HepG2 (cell line): Measurements from ENCODE around the gene AUH. TPM values are rescaled to one million over a fixed set of nuclear protein-coding genes. Genes with fewer than 3 reads are reported as not detected.

Source experiments
- ARID3A ChIP-seq: IDR thresholded peaks from 2 replicates; pipeline ENCODE4 v1.6.1; 2012; ENCODE audit warnings: low read depth, low read length, improper control_type of control experiment
- BATF2 ChIP-seq: sonication (generic); formaldehyde crosslinking; IDR thresholded peaks from 2 replicates; pipeline ENCODE4 v1.8.0; 2022; ENCODE audit warnings: mild to moderate bottlenecking, missing genetic modification reagents, moderate library complexity
- HDAC6 ChIP-seq: fragments of 200-600 bp; sonication (generic); IDR thresholded peaks from 2 replicates; pipeline ENCODE4 v1.7.0; 2017; ENCODE audit warnings: mild to moderate bottlenecking, antibody characterized with exemption, low read length, low read depth
- HNRNPUL1 ChIP-seq: fragments of 200-400 bp; formaldehyde crosslinking; IDR thresholded peaks from 2 replicates; pipeline ENCODE4 v1.6.1; 2017; ENCODE audit warnings: low read depth, mild to moderate bottlenecking, low read length, moderate library complexity
- KAT2B ChIP-seq: fragments of 150-350 bp; IDR thresholded peaks from 2 replicates; pipeline ENCODE4 v1.6.1; 2014; ENCODE audit warnings: low read depth, low read length, borderline replicate concordance
- MED1 ChIP-seq: sonication (generic); formaldehyde crosslinking; IDR thresholded peaks from 2 replicates; pipeline ENCODE4 v1.4.0; 2020; ENCODE audit warnings: missing genetic modification reagents
- PITX1 ChIP-seq: sonication (generic); formaldehyde crosslinking; IDR thresholded peaks from 2 replicates; pipeline ENCODE4 v1.5.1; 2020; ENCODE audit warnings: mild to moderate bottlenecking, missing genetic modification reagents
- PRDM4 ChIP-seq: sonication (generic); formaldehyde crosslinking; IDR thresholded peaks from 2 replicates; pipeline ENCODE4 v1.9.0; 2021; ENCODE audit warnings: missing genetic modification reagents, borderline replicate concordance
- RNF2 ChIP-seq: fragments of 450-650 bp; conservative IDR thresholded peaks from 2 replicates; pipeline ENCODE4 v1.6.1; 2016; ENCODE audit warnings: low read depth
- RORA ChIP-seq: sonication (generic); formaldehyde crosslinking; IDR thresholded peaks from 2 replicates; pipeline ENCODE4 v1.5.0; 2020; ENCODE audit warnings: mild to moderate bottlenecking, missing genetic modification reagents, moderate library complexity
- STAT6 ChIP-seq: sonication (generic); formaldehyde crosslinking; IDR thresholded peaks from 2 replicates; pipeline ENCODE4 v1.4.0; 2020; ENCODE audit warnings: missing genetic modification reagents, mild to moderate bottlenecking, borderline replicate concordance
- ZFP41 ChIP-seq: sonication (generic); formaldehyde crosslinking; IDR thresholded peaks from 2 replicates; pipeline ENCODE4 v1.4.0; 2020; ENCODE audit warnings: mild to moderate bottlenecking, missing genetic modification reagents, borderline replicate concordance
- ZNF136 ChIP-seq: sonication (generic); formaldehyde crosslinking; IDR thresholded peaks from 2 replicates; pipeline ENCODE4 v1.8.1; 2022; ENCODE audit warnings: low read depth, mild to moderate bottlenecking, moderate library complexity, missing genetic modification reagents
- ZNF253 ChIP-seq: sonication (generic); formaldehyde crosslinking; IDR thresholded peaks from 2 replicates; pipeline ENCODE4 v1.8.0; 2022; ENCODE audit warnings: mild to moderate bottlenecking, missing genetic modification reagents, borderline replicate concordance
- ZNF260 ChIP-seq: sonication (generic); formaldehyde crosslinking; IDR thresholded peaks from 2 replicates; pipeline ENCODE4 v1.4.0; 2020; ENCODE audit warnings: missing genetic modification reagents, low read depth, mild to moderate bottlenecking, borderline replicate concordance
- ZNF512 ChIP-seq: sonication (generic); formaldehyde crosslinking; IDR thresholded peaks from 2 replicates; pipeline ENCODE4 v1.4.0; 2020; ENCODE audit warnings: mild to moderate bottlenecking, missing genetic modification reagents
- ZNF564 ChIP-seq: sonication (generic); formaldehyde crosslinking; IDR thresholded peaks from 2 replicates; pipeline ENCODE4 v1.8.1; 2023; ENCODE audit warnings: mild to moderate bottlenecking, missing genetic modification reagents
- ZNF749 ChIP-seq: sonication (generic); formaldehyde crosslinking; IDR thresholded peaks from 2 replicates; pipeline ENCODE4 v1.8.0; 2022; ENCODE audit warnings: mild to moderate bottlenecking, missing genetic modification reagents, moderate library complexity, borderline replicate concordance
- ZSCAN12 ChIP-seq: sonication (generic); formaldehyde crosslinking; IDR thresholded peaks from 2 replicates; pipeline ENCODE4 v1.9.0; 2021; ENCODE audit warnings: mild to moderate bottlenecking, missing genetic modification reagents
- ZSCAN25 ChIP-seq: sonication (generic); formaldehyde crosslinking; IDR thresholded peaks from 2 replicates; pipeline ENCODE4 v1.8.0; 2022; ENCODE audit warnings: mild to moderate bottlenecking, missing genetic modification reagents
- ZSCAN31 ChIP-seq: sonication (generic); formaldehyde crosslinking; IDR thresholded peaks from 2 replicates; pipeline ENCODE4 v1.5.0; 2020; ENCODE audit warnings: low read depth, mild to moderate bottlenecking, missing genetic modification reagents
- polyA plus RNA-seq, 8 experiments: library from polyadenylated mRNA; depleted of rRNA in 3 of 8; stranded (reverse) in 7 of 8; unstranded in 1 of 8; fragments of >200 nt; fragmentation: Illumina TruSeq in 4 of 8; extraction: Trizol in 4 of 8; gene quantifications; 2 replicates each; pipeline versions ENCODE4 v1.2.1 to v1.2.3, GENCODE V29; 2011 to 2016; ENCODE audit warnings: low read depth in 4 of 8, missing spikeins in 1 of 8, mixed read lengths in 1 of 8; ENCODE audit not compliant: insufficient read depth in 1 of 8
- total RNA-seq, 5 experiments: library from RNA; depleted of rRNA; stranded (reverse); fragments of >200 nt; fragmentation: Illumina TruSeq; extraction: Trizol; gene quantifications; 2 replicates each; pipeline ENCODE4 v1.2.3, GENCODE V29; 2016; ENCODE audit warnings: low read depth in 1 of 5

AUH gene
- total and polyA plus RNA-seq, 2 of the 13 experiments (the other 11 are each of a cell fraction or from before 2014, with no cell fraction given) = 25.8 to 31.9 TPM

- TF ChIP-seq PRDM4 = no peak
- TF ChIP-seq ZNF260 (CRISPR knock-in tag) = no peak
- no peak for TF ChIP-seq STAT6 (CRISPR knock-in tag)
- no peak for TF ChIP-seq ARID3A
- TF ChIP-seq ZNF564 (CRISPR knock-in tag) = no peak; the same call in 1 of the 2 replicates
- no peak for TF ChIP-seq ZNF512 (CRISPR knock-in tag)
- no peak for TF ChIP-seq HNRNPUL1
- TF ChIP-seq ZSCAN31 (CRISPR knock-in tag) = no peak; the same call in 1 of the 2 replicates
- no peak for TF ChIP-seq ZFP41 (CRISPR knock-in tag)
- TF ChIP-seq ZNF749 = no peak
- 0 out of 2 replicates have a peak, but pooled peaks have one; percentile 22 for TF ChIP-seq ZSCAN25 (CRISPR knock-in tag)
- TF ChIP-seq MED1 (CRISPR knock-in tag) = peak; percentile 83
- TF ChIP-seq ZSCAN12 = no peak
- TF ChIP-seq RORA (CRISPR knock-in tag) = peak; percentile 85; the same call in 1 of the 2 replicates
- no peak for TF ChIP-seq ZNF253 (CRISPR knock-in tag)
- TF ChIP-seq PITX1 (CRISPR knock-in tag) = no peak
- no peak for TF ChIP-seq BATF2
- TF ChIP-seq KAT2B = no peak
- no peak for TF ChIP-seq ZNF136
- TF ChIP-seq RNF2 = no peak
- TF ChIP-seq HDAC6 = no peak
These were observed 168.5 kb downstream of the AUH start (continued) for GRCh38 chr9:91193087-91193657.
